Astrocyte of the cerebellum (primary cell): ENCODE results near the gene TDRD5.

Experiments
- DNase-seq: peaks from one replicate; pipeline ENCODE4 v3.0.0-alpha.2; 2011; ENCODE audit warnings: low read depth
- H3K4me3 ChIP-seq: 2 replicates; pipeline ENCODE4 v1.5.1; 2011; ENCODE audit warnings: mild to moderate bottlenecking, low read depth, low read length, moderate library complexity
- CTCF ChIP-seq: IDR thresholded peaks from 2 replicates; pipeline ENCODE4 v1.5.1; 2012; ENCODE audit warnings: low read length, low read depth, moderate library complexity, mild to moderate bottlenecking; ENCODE audit errors: missing control alignments
- in situ Hi-C: cut with HindIII; loops from 2 replicates; pipeline ENCODE4 v1.10.0; 2017; ENCODE audit warnings: low sequenced_read_pairs

TDRD5 gene

GRCh38 chr1:179586107-179586823, 5.4 kb upstream of the TDRD5 start:
- H3K4me3 ChIP-seq, result peak overlapping the region; percentile 42
- no peak for DNase-seq
- TF ChIP-seq CTCF, result peak; percentile 46
- in situ Hi-C loops, result no loop called here

GRCh38 chr1:179587336-179587735, 4.3 kb upstream of the TDRD5 start:
- no peak for TF ChIP-seq CTCF
- in situ Hi-C loops, result no loop called here
- no peak overlapping the region for H3K4me3 ChIP-seq
- no peak for DNase-seq

- in situ Hi-C loops, result no loop called here
- TF ChIP-seq CTCF, result no peak
- no peak overlapping the region for H3K4me3 ChIP-seq
- no peak for DNase-seq
Measured at GRCh38 chr1:179588425-179589024, 3.1 kb upstream of the TDRD5 start.

GRCh38 chr1:179589509-179589908, 2.1 kb upstream of the TDRD5 start:
- in situ Hi-C loops, result no loop called here
- no peak for TF ChIP-seq CTCF
- H3K4me3 ChIP-seq, result no peak overlapping the region
- DNase-seq, result no peak

GRCh38 chr1:179590671-179591070, 961 bp upstream of the TDRD5 start:
- H3K4me3 ChIP-seq, result no peak overlapping the region
- in situ Hi-C loops, result no loop called here
- DNase-seq, result no peak
- TF ChIP-seq CTCF, result no peak

GRCh38 chr1:179591253-179591591, 410 bp upstream of the TDRD5 start:
- TF ChIP-seq CTCF, result no peak
- DNase-seq, result no peak
- H3K4me3 ChIP-seq, result peak overlapping the region; percentile 18
- in situ Hi-C loops, result no loop called here
